HEK293 (cell line): ENCODE results near the gene ARL13A.

ENCODE experiments used
- CTCF ChIA-PET: fragments of 350-600 bp; formaldehyde crosslinking; extraction: SDS; loops from one replicate; lab custom pipeline; 2021; ENCODE audit warnings: antibody characterized with exemption; lab: Yijun Ruan, JAX
- POLR2A ChIA-PET: fragments of 300-600 bp; formaldehyde crosslinking; extraction: SDS; loops from one replicate; lab custom pipeline; 2020; ENCODE audit warnings: antibody characterized with exemption, inconsistent platforms; lab: Yijun Ruan, JAX
- H3K27ac ChIP-seq: fragments of 200-500 bp; sonication (Bioruptor generic); 2 replicates; pipeline ENCODE4 v1.5.1; 2014; ENCODE audit warnings: low read depth, low read length, control low read depth, inconsistent platforms; ENCODE audit errors: extremely low read depth
- H3K36me3 ChIP-seq, 2 experiments: fragments of 200-500 bp in 1 of 2; sonication (Bioruptor generic) in 1 of 2; 1 replicate in 1 of 2; 2 replicates in 1 of 2; pipeline ENCODE4 v1.5.1; 2014 to 2017; ENCODE audit warnings: inconsistent platforms in 2 of 2, low read length in 2 of 2; ENCODE audit not compliant: control insufficient read depth in 2 of 2, insufficient read depth in 1 of 2
- H3K4me1 ChIP-seq: fragments of 200-500 bp; sonication (Bioruptor generic); 2 replicates; pipeline ENCODE4 v1.5.1; 2014; ENCODE audit warnings: mild to moderate bottlenecking, low read length, inconsistent platforms; ENCODE audit not compliant: control insufficient read depth, insufficient read depth
- H3K4me3 ChIP-seq: 2 replicates; pipeline ENCODE4 v1.5.1; 2011; ENCODE audit warnings: low read depth, mild to moderate bottlenecking, control low read depth, low read length, moderate library complexity
- H3K9me3 ChIP-seq: fragments of 200-500 bp; sonication (Bioruptor generic); 2 replicates; pipeline ENCODE4 v1.5.1; 2014; ENCODE audit warnings: low read depth, low read length, inconsistent platforms; ENCODE audit not compliant: control insufficient read depth, insufficient read depth
- EGR2 ChIP-seq: fragments of 450-650 bp; formaldehyde crosslinking; IDR thresholded peaks from 2 replicates; pipeline ENCODE4 v1.5.1; 2016; ENCODE audit warnings: low read depth, missing biosample characterization, missing genetic modification characterization
- KLF7 ChIP-seq: fragments of 450-650 bp; formaldehyde crosslinking; IDR thresholded peaks from 2 replicates; pipeline ENCODE4 v1.5.1; 2016; ENCODE audit warnings: missing biosample characterization, missing genetic modification characterization, borderline replicate concordance
- ZBTB17 ChIP-seq: fragments of 450-650 bp; formaldehyde crosslinking; IDR thresholded peaks from 2 replicates; pipeline ENCODE4 v1.5.1; 2016; ENCODE audit warnings: missing biosample characterization, missing genetic modification characterization
- ZNF138 ChIP-seq: fragments of 450-650 bp; formaldehyde crosslinking; IDR thresholded peaks from 2 replicates; pipeline ENCODE4 v1.5.1; 2016; ENCODE audit warnings: missing biosample characterization, missing genetic modification characterization, borderline replicate concordance
- ZNF19 ChIP-seq: fragments of 450-650 bp; formaldehyde crosslinking; IDR thresholded peaks from 2 replicates; pipeline ENCODE4; 2016; ENCODE audit warnings: missing biosample characterization, missing genetic modification characterization, low read depth
- ZNF366 ChIP-seq: fragments of 450-650 bp; formaldehyde crosslinking; conservative IDR thresholded peaks from 2 replicates; pipeline ENCODE4 v1.5.1; 2016; ENCODE audit warnings: missing biosample characterization, missing genetic modification characterization
- ZNF423 ChIP-seq: fragments of 450-650 bp; formaldehyde crosslinking; IDR thresholded peaks from 2 replicates; pipeline ENCODE4 v1.5.1; 2016; ENCODE audit warnings: missing biosample characterization, missing genetic modification characterization
- ZNF426 ChIP-seq: fragments of 450-650 bp; formaldehyde crosslinking; IDR thresholded peaks from 2 replicates; pipeline ENCODE4 v1.5.1; 2017; ENCODE audit warnings: missing biosample characterization, missing genetic modification characterization, mild to moderate bottlenecking, inconsistent platforms, moderate library complexity
- ZNF48 ChIP-seq: fragments of 450-650 bp; formaldehyde crosslinking; IDR thresholded peaks from 2 replicates; pipeline ENCODE4 v1.5.1; 2016; ENCODE audit warnings: missing biosample characterization, missing genetic modification characterization
- ZNF654 ChIP-seq: fragments of 450-650 bp; formaldehyde crosslinking; IDR thresholded peaks from 2 replicates; pipeline ENCODE4 v1.5.1; 2016; ENCODE audit warnings: low read depth, missing biosample characterization, missing genetic modification characterization
- ZNF768 ChIP-seq: fragments of 450-650 bp; formaldehyde crosslinking; IDR thresholded peaks from 2 replicates; pipeline ENCODE4 v1.5.1; 2018; ENCODE audit warnings: missing biosample characterization, mild to moderate bottlenecking, missing genetic modification characterization
- ZNF776 ChIP-seq: fragments of 450-650 bp; formaldehyde crosslinking; IDR thresholded peaks from 2 replicates; pipeline ENCODE4 v1.5.0; 2017; ENCODE audit warnings: missing biosample characterization, missing genetic modification characterization, borderline replicate concordance
- TF ChIP-seq, protein P1 (sequence below): fragments of 450-650 bp; formaldehyde crosslinking; IDR thresholded peaks from 2 replicates; pipeline ENCODE4; 2016; ENCODE audit warnings: missing biosample characterization, missing genetic modification characterization
- TF ChIP-seq, protein P2 (sequence below): fragments of 450-650 bp; formaldehyde crosslinking; IDR thresholded peaks from 2 replicates; pipeline ENCODE4 v1.5.1; 2017; ENCODE audit warnings: missing biosample characterization, mild to moderate bottlenecking, missing genetic modification characterization, moderate library complexity
- TF ChIP-seq, protein P3 (sequence below): fragments of 450-650 bp; formaldehyde crosslinking; IDR thresholded peaks from 2 replicates; pipeline ENCODE4 v1.5.1; 2017; ENCODE audit warnings: missing biosample characterization, missing genetic modification characterization
- TF ChIP-seq, protein P4 (sequence below): fragments of 450-650 bp; formaldehyde crosslinking; IDR thresholded peaks from 2 replicates; pipeline ENCODE4 v1.5.1; 2016; ENCODE audit warnings: missing biosample characterization, missing genetic modification characterization
- TF ChIP-seq, protein P5 (sequence below): fragments of 450-650 bp; formaldehyde crosslinking; IDR thresholded peaks from 2 replicates; pipeline ENCODE4 v1.5.1; 2016; ENCODE audit warnings: missing biosample characterization, missing genetic modification characterization
- TF ChIP-seq, protein P6 (sequence below): fragments of 450-650 bp; formaldehyde crosslinking; IDR thresholded peaks from 2 replicates; pipeline ENCODE4 v1.5.1; 2016; ENCODE audit warnings: missing biosample characterization, missing genetic modification characterization

ARL13A gene

DNA sequence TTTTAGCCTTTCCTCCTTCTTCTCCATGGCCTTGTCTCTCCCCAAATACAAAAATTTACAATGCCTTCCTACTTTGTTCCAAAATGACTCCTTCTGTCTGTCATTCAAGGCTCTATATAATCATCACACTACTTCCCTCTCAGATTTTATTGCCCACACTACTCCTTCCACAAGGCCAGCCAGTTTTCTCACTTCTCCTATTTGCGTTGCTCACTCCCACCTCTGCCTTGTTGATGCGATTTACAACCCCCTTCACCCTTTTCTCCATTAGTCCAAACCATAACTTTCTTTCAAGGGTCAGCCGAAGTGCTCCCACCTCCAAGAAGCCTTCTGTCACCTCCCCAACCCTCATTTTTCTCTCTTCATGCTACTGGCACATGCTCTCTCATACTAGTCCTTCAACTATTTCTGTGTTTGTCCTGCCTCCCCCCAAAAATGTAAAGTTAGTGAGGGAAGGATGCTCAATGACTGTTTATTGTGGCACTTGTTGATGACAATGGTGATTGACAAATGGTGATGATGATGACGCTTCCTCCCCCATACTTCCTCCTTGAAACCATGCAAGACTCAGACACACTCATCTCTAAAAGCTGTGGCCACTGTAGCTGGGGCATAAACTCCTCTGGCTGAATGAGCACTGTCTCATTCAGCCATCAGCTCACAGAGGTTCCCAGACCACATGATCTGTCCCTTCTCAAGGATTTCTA is 38.1 kb upstream of the ARL13A start:
- CTCF ChIA-PET = interaction anchor here (0.7 kb wide), 1 partner anchor 790 kb away, joined by 3 read pairs; no protein-coding TSS in a partner anchor
- Histone ChIP-seq H3K9me3 (no peaks in the 10 kb centered on the region; the same call in 1 of the 2 replicates), H3K4me1 (0 out of 2 replicates have a peak, but pooled peaks cover 3% of the 10 kb centered on the region), H3K4me3 (no peak overlapping the region), H3K27ac (no peak overlapping the region), H3K36me3 (no peaks in the 10 kb centered on the region)
- TF ChIP-seq ZNF48 (tag by site-specific recombination) (no peak), ZNF776 (tag by site-specific recombination) (no peak), ZNF654 (tag by site-specific recombination) (no peak), ZNF423 (tag by site-specific recombination) (no peak), ZNF19 (no peak), ZNF138 (no peak), ZBTB17 (tag by site-specific recombination) (no peak), ZNF768 (tag by site-specific recombination) (no peak), ZNF366 (tag by site-specific recombination) (no peak), ZNF426 (tag by site-specific recombination) (no peak), KLF7 (no peak), EGR2 (no peak)
- TF ChIP-seq, protein P1, sequence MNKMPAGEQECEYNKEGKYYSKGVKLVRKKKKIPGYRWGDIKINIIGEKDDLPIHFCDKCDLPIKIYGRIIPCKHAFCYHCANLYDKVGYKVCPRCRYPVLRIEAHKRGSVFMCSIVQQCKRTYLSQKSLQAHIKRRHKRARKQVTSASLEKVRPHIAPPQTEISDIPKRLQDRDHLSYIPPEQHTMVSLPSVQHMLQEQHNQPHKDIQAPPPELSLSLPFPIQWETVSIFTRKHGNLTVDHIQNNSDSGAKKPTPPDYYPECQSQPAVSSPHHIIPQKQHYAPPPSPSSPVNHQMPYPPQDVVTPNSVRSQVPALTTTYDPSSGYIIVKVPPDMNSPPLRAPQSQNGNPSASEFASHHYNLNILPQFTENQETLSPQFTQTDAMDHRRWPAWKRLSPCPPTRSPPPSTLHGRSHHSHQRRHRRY (tag by site-specific recombination) = no peak
- TF ChIP-seq, protein P2, sequence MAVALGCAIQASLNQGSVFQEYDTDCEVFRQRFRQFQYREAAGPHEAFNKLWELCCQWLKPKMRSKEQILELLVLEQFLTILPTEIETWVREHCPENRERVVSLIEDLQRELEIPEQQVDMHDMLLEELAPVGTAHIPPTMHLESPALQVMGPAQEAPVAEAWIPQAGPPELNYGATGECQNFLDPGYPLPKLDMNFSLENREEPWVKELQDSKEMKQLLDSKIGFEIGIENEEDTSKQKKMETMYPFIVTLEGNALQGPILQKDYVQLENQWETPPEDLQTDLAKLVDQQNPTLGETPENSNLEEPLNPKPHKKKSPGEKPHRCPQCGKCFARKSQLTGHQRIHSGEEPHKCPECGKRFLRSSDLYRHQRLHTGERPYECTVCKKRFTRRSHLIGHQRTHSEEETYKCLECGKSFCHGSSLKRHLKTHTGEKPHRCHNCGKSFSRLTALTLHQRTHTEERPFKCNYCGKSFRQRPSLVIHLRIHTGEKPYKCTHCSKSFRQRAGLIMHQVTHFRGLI (tag by site-specific recombination) = no peak
- TF ChIP-seq, protein P3, sequence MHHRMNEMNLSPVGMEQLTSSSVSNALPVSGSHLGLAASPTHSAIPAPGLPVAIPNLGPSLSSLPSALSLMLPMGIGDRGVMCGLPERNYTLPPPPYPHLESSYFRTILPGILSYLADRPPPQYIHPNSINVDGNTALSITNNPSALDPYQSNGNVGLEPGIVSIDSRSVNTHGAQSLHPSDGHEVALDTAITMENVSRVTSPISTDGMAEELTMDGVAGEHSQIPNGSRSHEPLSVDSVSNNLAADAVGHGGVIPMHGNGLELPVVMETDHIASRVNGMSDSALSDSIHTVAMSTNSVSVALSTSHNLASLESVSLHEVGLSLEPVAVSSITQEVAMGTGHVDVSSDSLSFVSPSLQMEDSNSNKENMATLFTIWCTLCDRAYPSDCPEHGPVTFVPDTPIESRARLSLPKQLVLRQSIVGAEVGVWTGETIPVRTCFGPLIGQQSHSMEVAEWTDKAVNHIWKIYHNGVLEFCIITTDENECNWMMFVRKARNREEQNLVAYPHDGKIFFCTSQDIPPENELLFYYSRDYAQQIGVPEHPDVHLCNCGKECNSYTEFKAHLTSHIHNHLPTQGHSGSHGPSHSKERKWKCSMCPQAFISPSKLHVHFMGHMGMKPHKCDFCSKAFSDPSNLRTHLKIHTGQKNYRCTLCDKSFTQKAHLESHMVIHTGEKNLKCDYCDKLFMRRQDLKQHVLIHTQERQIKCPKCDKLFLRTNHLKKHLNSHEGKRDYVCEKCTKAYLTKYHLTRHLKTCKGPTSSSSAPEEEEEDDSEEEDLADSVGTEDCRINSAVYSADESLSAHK (tag by site-specific recombination) = no peak
- TF ChIP-seq, protein P4, sequence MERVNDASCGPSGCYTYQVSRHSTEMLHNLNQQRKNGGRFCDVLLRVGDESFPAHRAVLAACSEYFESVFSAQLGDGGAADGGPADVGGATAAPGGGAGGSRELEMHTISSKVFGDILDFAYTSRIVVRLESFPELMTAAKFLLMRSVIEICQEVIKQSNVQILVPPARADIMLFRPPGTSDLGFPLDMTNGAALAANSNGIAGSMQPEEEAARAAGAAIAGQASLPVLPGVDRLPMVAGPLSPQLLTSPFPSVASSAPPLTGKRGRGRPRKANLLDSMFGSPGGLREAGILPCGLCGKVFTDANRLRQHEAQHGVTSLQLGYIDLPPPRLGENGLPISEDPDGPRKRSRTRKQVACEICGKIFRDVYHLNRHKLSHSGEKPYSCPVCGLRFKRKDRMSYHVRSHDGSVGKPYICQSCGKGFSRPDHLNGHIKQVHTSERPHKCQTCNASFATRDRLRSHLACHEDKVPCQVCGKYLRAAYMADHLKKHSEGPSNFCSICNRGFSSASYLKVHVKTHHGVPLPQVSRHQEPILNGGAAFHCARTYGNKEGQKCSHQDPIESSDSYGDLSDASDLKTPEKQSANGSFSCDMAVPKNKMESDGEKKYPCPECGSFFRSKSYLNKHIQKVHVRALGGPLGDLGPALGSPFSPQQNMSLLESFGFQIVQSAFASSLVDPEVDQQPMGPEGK (tag by site-specific recombination) = no peak
- TF ChIP-seq, protein P5, sequence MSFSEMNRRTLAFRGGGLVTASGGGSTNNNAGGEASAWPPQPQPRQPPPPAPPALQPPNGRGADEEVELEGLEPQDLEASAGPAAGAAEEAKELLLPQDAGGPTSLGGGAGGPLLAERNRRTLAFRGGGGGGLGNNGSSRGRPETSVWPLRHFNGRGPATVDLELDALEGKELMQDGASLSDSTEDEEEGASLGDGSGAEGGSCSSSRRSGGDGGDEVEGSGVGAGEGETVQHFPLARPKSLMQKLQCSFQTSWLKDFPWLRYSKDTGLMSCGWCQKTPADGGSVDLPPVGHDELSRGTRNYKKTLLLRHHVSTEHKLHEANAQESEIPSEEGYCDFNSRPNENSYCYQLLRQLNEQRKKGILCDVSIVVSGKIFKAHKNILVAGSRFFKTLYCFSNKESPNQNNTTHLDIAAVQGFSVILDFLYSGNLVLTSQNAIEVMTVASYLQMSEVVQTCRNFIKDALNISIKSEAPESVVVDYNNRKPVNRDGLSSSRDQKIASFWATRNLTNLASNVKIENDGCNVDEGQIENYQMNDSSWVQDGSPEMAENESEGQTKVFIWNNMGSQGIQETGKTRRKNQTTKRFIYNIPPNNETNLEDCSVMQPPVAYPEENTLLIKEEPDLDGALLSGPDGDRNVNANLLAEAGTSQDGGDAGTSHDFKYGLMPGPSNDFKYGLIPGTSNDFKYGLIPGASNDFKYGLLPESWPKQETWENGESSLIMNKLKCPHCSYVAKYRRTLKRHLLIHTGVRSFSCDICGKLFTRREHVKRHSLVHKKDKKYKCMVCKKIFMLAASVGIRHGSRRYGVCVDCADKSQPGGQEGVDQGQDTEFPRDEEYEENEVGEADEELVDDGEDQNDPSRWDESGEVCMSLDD (tag by site-specific recombination) = no peak
- TF ChIP-seq, protein P6, sequence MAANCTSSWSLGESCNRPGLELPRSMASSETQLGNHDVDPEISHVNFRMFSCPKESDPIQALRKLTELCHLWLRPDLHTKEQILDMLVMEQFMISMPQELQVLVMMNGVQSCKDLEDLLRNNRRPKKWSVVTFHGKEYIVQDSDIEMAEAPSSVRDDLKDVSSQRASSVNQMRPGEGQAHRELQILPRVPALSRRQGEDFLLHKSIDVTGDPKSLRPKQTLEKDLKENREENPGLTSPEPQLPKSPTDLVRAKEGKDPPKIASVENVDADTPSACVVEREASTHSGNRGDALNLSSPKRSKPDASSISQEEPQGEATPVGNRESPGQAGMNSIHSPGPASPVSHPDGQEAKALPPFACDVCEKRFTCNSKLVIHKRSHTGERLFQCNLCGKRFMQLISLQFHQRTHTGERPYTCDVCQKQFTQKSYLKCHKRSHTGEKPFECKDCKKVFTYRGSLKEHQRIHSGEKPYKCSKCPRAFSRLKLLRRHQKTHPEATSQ (tag by site-specific recombination) = no peak
- POLR2A ChIA-PET = interaction anchor here (0.6 kb wide), 2 partner anchors 55 to 85 kb away, joined by 3 to 4 read pairs; no protein-coding TSS in a partner anchor
